Measurements from ENCODE around the gene DRAXIN. TPM values are rescaled to one million over a fixed set of nuclear protein-coding genes. Genes with fewer than 3 reads are reported as not detected.

Gene DRAXIN
- polyA plus RNA-seq, 1 donor, result 1.1 TPM

GRCh38 chr1:11654939-11655808 lies 36.3 kb upstream of the DRAXIN start:
- no peak for DNase-seq

- no peak for DNase-seq
Observed at GRCh38 chr1:11657654-11658053, 33.9 kb upstream of the DRAXIN start.

- DNase-seq, result no peak
Observed at GRCh38 chr1:11658542-11658941, 33.0 kb upstream of the DRAXIN start.

GRCh38 chr1:11659748-11660147 lies 31.8 kb upstream of the DRAXIN start:
- no peak for DNase-seq

- DNase-seq, result no peak
Observed at GRCh38 chr1:11661103-11661502, 30.4 kb upstream of the DRAXIN start.

- no peak for DNase-seq
Observed at GRCh38 chr1:11664336-11665065, 27.0 kb upstream of the DRAXIN start.

GRCh38 chr1:11668516-11668915 lies 23.0 kb upstream of the DRAXIN start:
- no peak for DNase-seq

- no peak for DNase-seq
Observed at GRCh38 chr1:11670747-11671146, 20.8 kb upstream of the DRAXIN start.

GRCh38 chr1:11671205-11671543 lies 20.3 kb upstream of the DRAXIN start:
- DNase-seq, result no peak

- DNase-seq, result no peak
Observed at GRCh38 chr1:11671544-11672286, 19.8 kb upstream of the DRAXIN start.

- DNase-seq, result no peak
Observed at GRCh38 chr1:11673089-11673769, 18.3 kb upstream of the DRAXIN start.

- DNase-seq, result no peak
Observed at GRCh38 chr1:11674488-11674887, 17.0 kb upstream of the DRAXIN start.

GRCh38 chr1:11675325-11675724 lies 16.2 kb upstream of the DRAXIN start:
- DNase-seq, result no peak

GRCh38 chr1:11676386-11677103 lies 15.0 kb upstream of the DRAXIN start:
- no peak for DNase-seq

- no peak for DNase-seq
Observed at GRCh38 chr1:11678442-11678841, 13.1 kb upstream of the DRAXIN start.

GRCh38 chr1:11680270-11681070 lies 11.0 kb upstream of the DRAXIN start:
- no peak for DNase-seq

GRCh38 chr1:11681071-11681771 lies 10.3 kb upstream of the DRAXIN start, which contains the start of gene MAD2L2:
Gene MAD2L2, minus strand, starts transcription at chr1:11681148. Its CDS starts 547 bp downstream, at chr1:11680601.
- peak; percentile 81 for DNase-seq

- no peak for DNase-seq
Observed at GRCh38 chr1:11682287-11682771, 9.2 kb upstream of the DRAXIN start.

- no peak for DNase-seq
Observed at GRCh38 chr1:11682799-11683198, 8.7 kb upstream of the DRAXIN start.

GRCh38 chr1:11684070-11684469 lies 7.4 kb upstream of the DRAXIN start:
- DNase-seq, result no peak

Measured in left kidney (tissue), 2 donors.